H1 (cell line): ENCODE measurements around the gene ECI1.

Source experiments
- CTCF ChIP-seq, 3 experiments: IDR thresholded peaks; 1 replicate in 2 of 3; 2 replicates in 1 of 3; pipeline versions ENCODE4 v1.5.1 to v1.6.1; 2011; ENCODE audit warnings: low read length in 3 of 3, mild to moderate bottlenecking in 3 of 3, inconsistent platforms in 2 of 3, low read depth in 1 of 3, moderate library complexity in 1 of 3; ENCODE audit not compliant: insufficient read depth in 1 of 3; ENCODE audit errors: control extremely low read depth in 1 of 3
- EP300 ChIP-seq, 2 experiments: IDR thresholded peaks; 1 replicate in 1 of 2; 2 replicates in 1 of 2; pipeline ENCODE4 v1.6.1; 2011 to 2012; ENCODE audit warnings: low read depth in 2 of 2, low read length in 2 of 2, mild to moderate bottlenecking in 2 of 2, borderline replicate concordance in 1 of 2, inconsistent platforms in 1 of 2, moderate library complexity in 1 of 2
- EZH2 ChIP-seq: fragments of 200-600 bp; sonication (generic); IDR thresholded peaks from 2 replicates; pipeline ENCODE4 v1.7.1; 2012; ENCODE audit warnings: low read depth, mild to moderate bottlenecking, moderate library complexity, low read length, inconsistent platforms; ENCODE audit not compliant: severe bottlenecking
- HDAC6 ChIP-seq: IDR thresholded peaks from one replicate; pipeline ENCODE4 v1.7.1; 2012; ENCODE audit warnings: low read depth, mild to moderate bottlenecking, inconsistent platforms, low read length, moderate library complexity
- JUND ChIP-seq: IDR thresholded peaks from 2 replicates; pipeline ENCODE4 v1.6.1; 2011; ENCODE audit warnings: mild to moderate bottlenecking, improper control_type of control experiment, low read length
- MAX ChIP-seq: IDR thresholded peaks from 2 replicates; pipeline ENCODE4 v1.6.1; 2012; ENCODE audit warnings: inconsistent platforms
- NRF1 ChIP-seq: IDR thresholded peaks from 2 replicates; pipeline ENCODE4 v1.6.1; 2011; ENCODE audit warnings: mild to moderate bottlenecking, low read depth, low read length, improper control_type of control experiment
- POLR2A ChIP-seq, 2 experiments: IDR thresholded peaks; 1 replicate in 1 of 2; 2 replicates in 1 of 2; pipeline ENCODE4 v1.6.1; 2011; ENCODE audit warnings: low read depth in 2 of 2, low read length in 2 of 2, mild to moderate bottlenecking in 2 of 2; ENCODE audit errors: control extremely low read depth in 1 of 2
- POLR2AphosphoS5 ChIP-seq: IDR thresholded peaks from 2 replicates; pipeline ENCODE4 v1.6.1; 2011; ENCODE audit warnings: low read depth, low read length
- RFX5 ChIP-seq: IDR thresholded peaks from 2 replicates; pipeline ENCODE4 v1.6.1; 2011; ENCODE audit warnings: low read depth, low read length, improper control_type of control experiment, borderline replicate concordance
- RXRA ChIP-seq: IDR thresholded peaks from 2 replicates; pipeline ENCODE4 v1.6.1; 2011; ENCODE audit warnings: low read depth, mild to moderate bottlenecking, low read length, moderate library complexity; ENCODE audit not compliant: insufficient read depth
- TEAD4 ChIP-seq: IDR thresholded peaks from 2 replicates; pipeline ENCODE4 v1.6.1; 2012; ENCODE audit warnings: low read depth, low read length, inconsistent platforms, mixed read lengths
- USF2 ChIP-seq: IDR thresholded peaks from 2 replicates; pipeline ENCODE4 v1.6.1; 2011; ENCODE audit warnings: low read length, improper control_type of control experiment

- TF ChIP-seq CTCF (IDR thresholded peaks at IDR 0.05; ENCODE audit: control extremely low read depth in 1 of 3, insufficient read depth in 1 of 3, low read depth in 1 of 3, low read length in 3 of 3) (peak; percentile 64 to 83 (median 82)), RFX5 (no peak), USF2 (no peak), JUND (no peak), POLR2AphosphoS5 (no peak), EZH2 (no peak), HDAC6 (no peak), POLR2A (IDR thresholded peaks at IDR 0.05; ENCODE audit: control extremely low read depth in 1 of 2, low read depth in 2 of 2, low read length in 2 of 2) (no peak), MAX (peak; percentile 85), NRF1 (no peak), TEAD4 (peak; percentile 76), RXRA (no peak), EP300 (IDR thresholded peaks at IDR 0.05; ENCODE audit: borderline replicate concordance in 1 of 2, low read depth in 2 of 2, low read length in 2 of 2) (no peak)
Observed at GRCh38 chr16:2296661-2297505, 45.5 kb upstream of the ECI1 start.
